Peyer's patch (tissue), 4 donors: Measurements from ENCODE around the gene IGSF9B.

ENCODE experiments used
- CTCF ChIP-seq, 6 experiments: fragments of 450-650 bp in 4 of 6; fragments of 200-600 bp in 2 of 6; sonication (generic) in 1 of 6; IDR thresholded peaks; one replicate each; pipeline ENCODE4 v1.5.1; 2017 to 2019; ENCODE audit warnings: antibody characterized with exemption in 6 of 6, mild to moderate bottlenecking in 3 of 6, moderate library complexity in 1 of 6
- POLR2A ChIP-seq, 2 donors: fragments of 450-650 bp; IDR thresholded peaks; one replicate each; pipeline ENCODE4 v1.5.1; 2017; ENCODE audit warnings: antibody characterized with exemption in 2 of 2, mild to moderate bottlenecking in 2 of 2, moderate library complexity in 2 of 2

GRCh38 chr11:133910101-133910500 is 46.7 kb downstream of the IGSF9B start:
- no peak for TF ChIP-seq CTCF (IDR thresholded peaks at IDR 0.05)
- no peak for TF ChIP-seq POLR2A (IDR thresholded peaks at IDR 0.05)
